Vagina (tissue), 2 donors: ENCODE measurements around the gene DENND1C.

Source experiments
- CTCF ChIP-seq, 3 experiments: fragments of 450-650 bp in 2 of 3; fragments of 200-600 bp in 1 of 3; sonication (generic) in 1 of 3; IDR thresholded peaks; one replicate each; pipeline ENCODE4 v1.5.1; 2017 to 2019; ENCODE audit warnings: antibody characterized with exemption in 3 of 3, mild to moderate bottlenecking in 2 of 3, moderate library complexity in 2 of 3
- POLR2AphosphoS5 ChIP-seq, 2 donors: sonication (generic); formaldehyde crosslinking; IDR thresholded peaks; one replicate each; pipeline ENCODE4 v1.9.0; 2017; ENCODE audit warnings: antibody characterized with exemption in 2 of 2, mild to moderate bottlenecking in 2 of 2, low read depth in 1 of 2; ENCODE audit not compliant: insufficient read depth in 1 of 2

- TF ChIP-seq CTCF (IDR thresholded peaks at IDR 0.05) (no peak), POLR2AphosphoS5 (IDR thresholded peaks at IDR 0.05; ENCODE audit: insufficient read depth in 1 of 2, low read depth in 1 of 2) (no peak)
These were observed 20.4 kb upstream of the DENND1C start, which contains the start of gene TUBB4A for GRCh38 chr19:6501740-6502648.
